Right atrium auricular region (tissue), 2 donors: ENCODE measurements around the gene MGLL. TPM values are rescaled to one million over a fixed set of nuclear protein-coding genes. Genes with fewer than 3 reads are reported as not detected.

Experiments used
- DNase-seq: peaks from one replicate; pipeline ENCODE4 v3.0.0-alpha.2; 2019; ENCODE audit warnings: low spot score
- H3K27ac ChIP-seq, 2 donors: fragments of 200-600 bp; sonication (generic); 1 replicate in 1 of 2; 2 replicates in 1 of 2; pipeline ENCODE4 v1.5.1; 2016 to 2019
- H3K27me3 ChIP-seq, 2 donors: fragments of 200-600 bp; sonication (generic); one replicate each; pipeline versions ENCODE4 v1.5.1 to v1.6.0; 2017 to 2019
- H3K36me3 ChIP-seq: fragments of 200-600 bp; sonication (generic); one replicate; pipeline ENCODE4 v1.5.1; 2016
- H3K4me1 ChIP-seq, 2 donors: fragments of 200-600 bp; sonication (generic); one replicate each; pipeline versions ENCODE4 v1.5.1 to v1.6.0; 2017 to 2019
- H3K4me3 ChIP-seq, 2 donors: fragments of 200-600 bp; sonication (generic); 1 replicate in 1 of 2; 2 replicates in 1 of 2; pipeline ENCODE4 v1.5.1; 2017 to 2019; ENCODE audit warnings: mild to moderate bottlenecking in 1 of 2, moderate library complexity in 1 of 2
- H3K9me3 ChIP-seq, 2 donors: fragments of 200-600 bp; sonication (generic); one replicate each; pipeline ENCODE4 v1.5.1; 2019
- total RNA-seq, 2 donors: library from RNA; depleted of rRNA; stranded (reverse); fragments of >200 nt; gene quantifications; one replicate each; pipeline ENCODE4 v1.1.0, GENCODE V29; 2016
- TF ChIP-seq, protein P1 (sequence below), 2 donors: fragments of 200-600 bp; sonication (generic); IDR thresholded peaks; one replicate each; pipeline ENCODE4 v1.5.1; 2019; ENCODE audit warnings: antibody characterized with exemption in 2 of 2

The MGLL gene
- total RNA-seq, 2 donors from 2014 or later, result 36.3 to 46.4 TPM

DNA sequence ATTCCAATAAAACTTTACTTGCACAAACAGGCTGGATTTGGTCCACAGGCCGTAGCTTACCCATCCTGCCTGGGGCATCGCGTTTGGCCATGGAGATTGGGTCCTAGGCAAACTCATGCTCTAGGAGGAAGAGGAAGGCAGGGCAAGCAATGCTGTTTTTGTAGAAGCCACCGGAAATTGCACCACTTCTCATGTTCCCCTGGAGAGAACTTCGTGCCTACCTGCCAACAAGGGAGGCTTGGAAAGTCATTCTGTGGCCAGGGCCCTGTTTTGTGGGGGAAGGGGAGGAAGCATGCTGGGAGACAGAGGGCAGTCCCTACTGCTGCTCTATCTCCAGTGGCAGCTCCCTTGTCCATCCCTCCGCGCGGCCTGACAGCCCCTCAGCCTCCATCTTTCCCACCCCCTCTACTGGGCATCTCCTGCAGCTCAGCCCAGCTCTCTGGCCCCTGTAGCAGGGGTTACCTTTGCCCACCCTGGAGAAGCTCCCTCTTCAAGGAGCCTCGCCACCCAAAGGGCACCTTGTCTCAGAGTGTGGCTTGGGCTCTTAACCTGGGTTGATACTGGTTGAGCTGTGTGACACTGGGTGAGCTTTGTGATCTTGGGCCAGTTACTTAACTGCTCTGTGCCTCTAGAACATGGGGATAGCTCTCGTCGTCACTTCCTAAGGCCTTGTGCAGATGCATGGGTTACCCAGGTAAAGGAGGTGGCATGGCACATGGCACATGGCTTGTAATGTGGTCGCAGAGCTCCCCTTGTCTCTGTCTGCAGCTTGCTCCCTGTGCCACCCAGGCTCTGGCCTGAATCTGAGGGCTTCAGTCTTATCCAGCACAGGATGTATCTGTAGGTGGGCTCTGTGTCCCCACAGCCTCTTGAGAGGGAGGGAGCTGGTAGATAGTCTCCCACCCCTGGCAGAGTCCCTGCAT lies 143.4 kb downstream of the MGLL start:
- Histone ChIP-seq H3K9me3 (no peaks in the 10 kb centered on the region), H3K4me3 (no peak overlapping the region), H3K4me1 (peaks cover 0 to 22% of the 10 kb centered on the region in 2 donors), H3K36me3 (peaks cover 26% of the 10 kb centered on the region), H3K27me3 (no peaks in the 10 kb centered on the region), H3K27ac (no peak overlapping the region)
- TF ChIP-seq, protein P1, sequence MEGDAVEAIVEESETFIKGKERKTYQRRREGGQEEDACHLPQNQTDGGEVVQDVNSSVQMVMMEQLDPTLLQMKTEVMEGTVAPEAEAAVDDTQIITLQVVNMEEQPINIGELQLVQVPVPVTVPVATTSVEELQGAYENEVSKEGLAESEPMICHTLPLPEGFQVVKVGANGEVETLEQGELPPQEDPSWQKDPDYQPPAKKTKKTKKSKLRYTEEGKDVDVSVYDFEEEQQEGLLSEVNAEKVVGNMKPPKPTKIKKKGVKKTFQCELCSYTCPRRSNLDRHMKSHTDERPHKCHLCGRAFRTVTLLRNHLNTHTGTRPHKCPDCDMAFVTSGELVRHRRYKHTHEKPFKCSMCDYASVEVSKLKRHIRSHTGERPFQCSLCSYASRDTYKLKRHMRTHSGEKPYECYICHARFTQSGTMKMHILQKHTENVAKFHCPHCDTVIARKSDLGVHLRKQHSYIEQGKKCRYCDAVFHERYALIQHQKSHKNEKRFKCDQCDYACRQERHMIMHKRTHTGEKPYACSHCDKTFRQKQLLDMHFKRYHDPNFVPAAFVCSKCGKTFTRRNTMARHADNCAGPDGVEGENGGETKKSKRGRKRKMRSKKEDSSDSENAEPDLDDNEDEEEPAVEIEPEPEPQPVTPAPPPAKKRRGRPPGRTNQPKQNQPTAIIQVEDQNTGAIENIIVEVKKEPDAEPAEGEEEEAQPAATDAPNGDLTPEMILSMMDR (IDR thresholded peaks at IDR 0.05), result no peak
- peak; percentile 56 for DNase-seq

DNA sequence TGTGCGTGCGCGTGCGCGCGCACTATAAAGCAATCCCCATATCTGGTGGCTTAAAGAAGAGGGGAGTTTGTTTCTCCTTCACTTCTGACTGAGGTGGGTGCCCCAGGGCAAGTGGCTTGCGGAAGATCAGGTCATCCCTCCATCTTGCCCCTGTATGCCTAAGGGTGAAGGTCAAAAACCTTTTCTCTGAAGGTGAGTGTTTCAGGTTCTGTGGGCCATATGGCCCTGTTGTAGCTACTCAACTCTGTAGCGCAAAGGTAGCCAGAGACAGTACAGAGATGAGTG lies 144.1 kb downstream of the MGLL start:
- TF ChIP-seq, protein P1 (IDR thresholded peaks at IDR 0.05), result no peak
- peaks cover 26% of the 10 kb centered on the region for H3K36me3 ChIP-seq
- H3K4me1 ChIP-seq, result peaks cover 0 to 28% of the 10 kb centered on the region in 2 donors
- H3K27me3 ChIP-seq, result no peaks in the 10 kb centered on the region
- no peak for DNase-seq
- no peak overlapping the region for H3K4me3 ChIP-seq
- H3K27ac ChIP-seq, result no peak overlapping the region
- no peaks in the 10 kb centered on the region for H3K9me3 ChIP-seq

DNA sequence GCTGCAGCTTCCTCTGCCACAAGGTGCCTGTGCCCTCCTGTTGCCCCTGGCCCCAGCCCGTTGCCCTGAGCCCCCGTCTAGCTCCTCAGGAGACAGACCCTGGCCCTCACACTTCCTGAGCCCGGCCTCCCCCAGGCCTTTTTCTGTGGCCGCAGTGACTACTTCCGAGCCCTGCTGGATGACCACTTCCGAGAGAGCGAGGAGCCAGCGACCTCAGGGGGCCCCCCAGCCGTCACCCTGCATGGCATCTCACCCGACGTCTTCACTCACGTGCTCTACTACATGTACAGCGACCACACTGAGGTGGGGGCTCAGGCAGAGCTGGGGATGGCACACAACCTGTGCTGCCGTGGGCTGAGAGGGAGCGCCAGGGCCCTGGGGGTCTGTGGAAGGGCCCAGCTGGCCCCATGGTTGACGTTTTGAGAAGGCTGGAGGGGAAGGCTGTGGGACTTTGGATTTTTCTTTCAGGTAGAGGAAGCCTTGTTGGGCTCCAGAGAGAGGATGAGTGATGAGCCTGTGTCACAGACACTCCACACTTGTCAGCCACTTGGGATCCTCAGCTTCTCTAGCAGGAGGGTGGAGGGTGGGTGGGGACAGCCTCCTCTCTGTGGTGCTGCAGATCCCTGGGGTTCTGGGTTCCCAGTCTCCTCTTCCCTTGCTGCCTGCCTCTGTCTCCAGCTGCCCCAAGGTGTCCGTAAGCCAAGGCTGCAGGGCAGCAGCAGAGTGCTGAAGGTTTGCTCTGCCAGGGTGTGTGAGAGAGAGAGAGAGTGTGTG lies 144.6 kb downstream of the MGLL start:
- Histone ChIP-seq H3K4me1 (peaks cover 0 to 30% of the 10 kb centered on the region in 2 donors), H3K27me3 (no peaks in the 10 kb centered on the region), H3K4me3 (no peak overlapping the region), H3K27ac (no peak overlapping the region), H3K9me3 (no peaks in the 10 kb centered on the region), H3K36me3 (peaks cover 26% of the 10 kb centered on the region)
- TF ChIP-seq, protein P1 (IDR thresholded peaks at IDR 0.05), result no peak
- DNase-seq, result no peak

DNA sequence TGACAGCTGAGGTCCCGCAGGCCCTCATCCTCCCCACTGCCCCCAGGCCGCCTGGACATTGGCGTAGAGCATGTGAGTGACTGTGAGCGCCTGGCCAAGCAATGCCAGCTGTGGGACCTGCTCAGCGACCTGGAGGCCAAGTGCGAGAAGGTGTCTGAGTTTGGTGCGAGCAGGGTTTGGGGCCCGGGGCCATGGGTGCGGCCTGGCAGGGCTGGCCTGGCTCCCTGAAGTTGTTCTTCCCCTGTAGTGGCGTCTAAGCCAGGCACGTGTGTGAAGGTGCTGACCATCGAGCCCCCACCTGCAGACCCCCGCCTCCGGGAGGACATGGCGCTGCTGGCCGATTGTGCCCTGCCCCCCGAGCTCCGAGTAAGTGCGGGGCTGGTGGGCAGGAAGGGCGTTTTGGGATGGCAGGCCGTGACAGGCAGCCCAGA lies 145.4 kb downstream of the MGLL start:
- Histone ChIP-seq H3K4me3 (no peak overlapping the region), H3K27ac (no peak overlapping the region), H3K36me3 (peaks cover 26% of the 10 kb centered on the region), H3K27me3 (no peaks in the 10 kb centered on the region), H3K4me1 (peaks cover 0 to 34% of the 10 kb centered on the region in 2 donors), H3K9me3 (no peaks in the 10 kb centered on the region)
- no peak for DNase-seq
- TF ChIP-seq, protein P1 (IDR thresholded peaks at IDR 0.05), result no peak

DNA sequence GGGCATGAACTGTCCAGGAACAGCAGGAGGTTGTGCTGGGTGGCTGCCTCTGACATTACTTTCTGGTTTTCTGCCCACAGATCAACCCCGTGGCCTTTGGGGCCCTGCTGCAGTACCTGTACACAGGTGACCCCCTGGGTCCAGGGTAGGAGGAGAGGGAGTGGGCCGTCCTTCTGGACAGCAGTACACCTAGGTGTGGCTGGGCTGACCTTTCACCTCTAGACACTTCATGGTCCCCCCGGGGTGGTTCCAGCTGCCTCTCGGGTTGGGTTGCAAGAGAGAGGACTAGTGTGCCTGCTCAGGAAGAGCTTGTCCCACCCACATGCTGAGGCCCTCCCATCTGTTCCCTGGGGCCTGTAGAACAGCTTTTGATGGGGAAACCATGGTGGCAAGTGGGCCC lies 145.9 kb downstream of the MGLL start:
- H3K9me3 ChIP-seq, result no peaks in the 10 kb centered on the region
- no peaks in the 10 kb centered on the region for H3K27me3 ChIP-seq
- H3K36me3 ChIP-seq, result peaks cover 26% of the 10 kb centered on the region
- TF ChIP-seq, protein P1 (IDR thresholded peaks at IDR 0.05), result no peak
- no peak overlapping the region for H3K4me3 ChIP-seq
- no peak for DNase-seq
- peaks cover 0 to 38% of the 10 kb centered on the region in 2 donors for H3K4me1 ChIP-seq
- H3K27ac ChIP-seq, result no peak overlapping the region
